Measurements from ENCODE around the gene TLCD1.
"Not testable (repeated sequence)": the region's sequence is repeated elsewhere in the genome, so short reads cannot be mapped to it uniquely, and the experiment has no call there.

Gene TLCD1

DNA sequence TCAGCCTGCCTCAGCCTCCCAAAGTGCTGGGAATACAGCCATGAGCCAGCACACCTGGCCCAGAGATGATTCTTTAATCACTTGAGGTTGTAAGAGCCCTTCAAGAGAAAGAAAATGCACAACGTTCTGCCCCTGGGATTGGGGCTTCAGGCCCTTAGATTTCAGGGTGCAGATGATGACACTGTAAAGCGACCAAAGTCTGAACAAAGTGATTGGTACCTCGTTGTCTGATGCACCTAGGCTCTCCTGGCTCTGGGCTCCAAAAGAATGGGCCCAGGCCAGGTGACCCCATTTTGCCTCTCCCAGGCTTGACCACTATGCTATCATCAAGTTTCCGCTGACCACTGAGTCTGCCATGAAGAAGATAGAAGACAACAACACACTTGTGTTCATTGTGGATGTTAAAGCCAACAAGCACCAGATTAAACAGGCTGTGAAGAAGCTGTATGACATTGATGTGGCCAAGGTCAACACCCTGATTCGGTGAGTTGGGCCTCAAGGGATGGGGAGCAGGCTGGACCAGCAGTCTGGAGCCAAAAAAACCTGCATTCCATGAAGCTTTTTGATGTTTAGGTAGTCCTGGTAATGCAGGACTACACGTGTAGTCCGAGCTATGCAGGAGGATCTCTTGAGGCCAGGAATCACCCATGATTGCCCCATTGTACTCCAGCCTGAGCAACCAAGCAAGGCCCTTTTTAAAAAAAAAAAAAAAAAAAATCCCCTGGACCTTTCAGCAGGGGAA is 3.4 kb downstream of the TLCD1 start:
- peak overlapping the region; percentile 24 for H3K4me3 ChIP-seq (ENCODE audit: low read depth, low read length)
- no peak overlapping the region for H3K27ac ChIP-seq

DNA sequence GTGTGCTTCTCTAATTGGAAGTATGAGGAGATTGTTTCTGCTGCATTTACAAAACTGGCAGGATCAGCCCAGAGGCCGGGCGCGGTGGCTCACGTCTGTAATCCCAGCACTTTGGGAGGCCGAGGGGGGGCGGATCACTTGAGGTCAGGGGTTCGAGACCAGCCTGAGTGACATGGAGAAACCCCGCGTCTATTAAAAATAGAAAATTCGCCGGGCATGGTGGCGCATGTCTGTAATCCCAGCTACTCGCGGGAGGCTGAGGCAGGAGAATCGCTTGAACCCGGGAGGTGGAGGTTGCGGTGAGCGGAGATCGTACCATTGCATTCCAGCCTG is 5.1 kb downstream of the TLCD1 start:
- Histone ChIP-seq H3K27ac (peak overlapping the region; percentile 93), H3K36me3 (replicated peaks) (peaks cover 43% of the 10 kb centered on the region), H3K4me3 (ENCODE audit: low read depth, low read length) (peak overlapping the region; percentile 97)
- in situ Hi-C loops (cut with HindIII; ENCODE audit: low pct_ligation_motif_present, low sequenced_read_pairs); H3K27me3 ChIP-seq (replicated peaks); DNase-seq: not testable (repeated sequence)

More for the DNA sequence above, 3.4 kb downstream of the TLCD1 start:
- peaks cover 43% of the 10 kb centered on the region for H3K36me3 ChIP-seq (replicated peaks)
- no peak for DNase-seq
- in situ Hi-C loops (cut with HindIII; ENCODE audit: low pct_ligation_motif_present, low sequenced_read_pairs) = no loop called here
- H3K27me3 ChIP-seq (replicated peaks) = no peaks in the 10 kb centered on the region
- no peak for TF ChIP-seq CTCF (IDR thresholded peaks at IDR 0.05; ENCODE audit: low read depth, low read length, missing control alignments)

- in situ Hi-C loops (cut with HindIII; ENCODE audit: low pct_ligation_motif_present, low sequenced_read_pairs) = no loop called here
- Histone ChIP-seq H3K27ac (peak overlapping the region; percentile 93), H3K27me3 (replicated peaks) (no peaks in the 10 kb centered on the region), H3K4me3 (ENCODE audit: low read depth, low read length) (peak overlapping the region; percentile 97), H3K36me3 (replicated peaks) (peaks cover 43% of the 10 kb centered on the region)
- no peak for DNase-seq
- peak; percentile 28 for TF ChIP-seq CTCF (IDR thresholded peaks at IDR 0.05; ENCODE audit: low read depth, low read length, missing control alignments)
These were observed 5.6 kb downstream of the TLCD1 start for GRCh38 chr17:28720247-28720996.

DNA sequence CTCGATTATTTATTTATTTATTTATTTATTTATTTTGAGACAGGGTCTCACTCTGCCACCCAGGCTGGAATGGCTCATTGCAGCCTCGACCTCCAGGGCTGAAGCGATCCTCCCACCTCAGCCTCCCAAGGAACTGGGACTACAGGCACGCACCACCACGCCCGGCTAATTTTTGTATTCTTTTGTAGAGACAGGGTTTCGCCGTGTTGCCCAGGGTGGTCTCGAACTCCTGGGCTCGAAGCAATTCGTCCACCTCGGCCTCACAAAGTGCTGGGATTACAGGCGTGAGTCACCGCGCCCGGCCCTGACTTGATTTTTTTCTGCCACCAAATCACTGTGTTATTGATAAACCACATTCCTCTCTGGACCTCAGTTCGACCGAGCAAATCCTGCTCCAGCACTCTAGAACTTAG is 7.0 kb downstream of the TLCD1 start:
- peaks cover 43% of the 10 kb centered on the region for H3K36me3 ChIP-seq (replicated peaks)
- H3K4me3 ChIP-seq (ENCODE audit: low read depth, low read length) = peak overlapping the region; percentile 97
- in situ Hi-C loops (cut with HindIII; ENCODE audit: low pct_ligation_motif_present, low sequenced_read_pairs) = no loop called here
- TF ChIP-seq CTCF (IDR thresholded peaks at IDR 0.05; ENCODE audit: low read depth, low read length, missing control alignments) = no peak
- no peak for DNase-seq
- no peaks in the 10 kb centered on the region for H3K27me3 ChIP-seq (replicated peaks)
- peak overlapping the region; percentile 93 for H3K27ac ChIP-seq

GRCh38 chr17:28718333-28719020 is 7.6 kb downstream of the TLCD1 start:
- no peak for DNase-seq
- no peaks in the 10 kb centered on the region for H3K27me3 ChIP-seq (replicated peaks)
- H3K4me3 ChIP-seq (ENCODE audit: low read depth, low read length) = peak overlapping the region; percentile 85
- in situ Hi-C loops (cut with HindIII; ENCODE audit: low pct_ligation_motif_present, low sequenced_read_pairs) = no loop called here
- peaks cover 40% of the 10 kb centered on the region for H3K36me3 ChIP-seq (replicated peaks)
- no peak for TF ChIP-seq CTCF (IDR thresholded peaks at IDR 0.05; ENCODE audit: low read depth, low read length, missing control alignments)
- H3K27ac ChIP-seq = peak overlapping the region; percentile 93
